GM06990 (cell line): ENCODE data around the gene TBPL2.

Experiments used
- DNase-seq: peaks from one replicate; pipeline ENCODE4 v3.0.0-alpha.2; 2011; ENCODE audit not compliant: insufficient read length; ENCODE audit errors: extremely low read depth
- H3K27me3 ChIP-seq: replicated peaks from 2 replicates; pipeline ENCODE4 v1.6.0; 2011; ENCODE audit warnings: low read length; ENCODE audit not compliant: control insufficient read depth, insufficient read depth
- H3K36me3 ChIP-seq: 2 replicates; pipeline ENCODE4 v1.5.1; 2011; ENCODE audit warnings: low read length; ENCODE audit not compliant: control insufficient read depth, insufficient read depth
- H3K4me3 ChIP-seq: replicated peaks from 2 replicates; pipeline ENCODE4 v1.5.1; 2011; ENCODE audit warnings: low read depth, mild to moderate bottlenecking, control low read depth, low read length
- CTCF ChIP-seq: IDR thresholded peaks from 2 replicates; pipeline ENCODE4 v1.5.1; 2011; ENCODE audit warnings: low read length, control low read depth, mild to moderate bottlenecking, inconsistent platforms; ENCODE audit not compliant: insufficient read depth, poor library complexity, severe bottlenecking

The TBPL2 gene

GRCh38 chr14:55449116-55449515 lies 8.7 kb upstream of the TBPL2 start:
- Histone ChIP-seq H3K27me3 (no peaks in the 10 kb centered on the region), H3K36me3 (no peaks in the 10 kb centered on the region), H3K4me3 (no peak overlapping the region)
- DNase-seq = no peak
- TF ChIP-seq CTCF = no peak

GRCh38 chr14:55448141-55448614 lies 7.8 kb upstream of the TBPL2 start:
- Histone ChIP-seq H3K36me3 (no peaks in the 10 kb centered on the region), H3K27me3 (no peaks in the 10 kb centered on the region), H3K4me3 (no peak overlapping the region)
- DNase-seq = no peak
- no peak for TF ChIP-seq CTCF

- Histone ChIP-seq H3K4me3 (no peak overlapping the region), H3K36me3 (no peaks in the 10 kb centered on the region), H3K27me3 (no peaks in the 10 kb centered on the region)
- no peak for DNase-seq
- TF ChIP-seq CTCF = no peak
Measured at GRCh38 chr14:55446833-55447232, 6.4 kb upstream of the TBPL2 start.

- no peaks in the 10 kb centered on the region for H3K27me3 ChIP-seq
- H3K36me3 ChIP-seq = no peaks in the 10 kb centered on the region
- peak; percentile 65 for TF ChIP-seq CTCF
- H3K4me3 ChIP-seq = no peak overlapping the region
- DNase-seq = peak; percentile 25
Measured at GRCh38 chr14:55446127-55446736, 5.8 kb upstream of the TBPL2 start.

- no peak for TF ChIP-seq CTCF
Measured at GRCh38 chr14:55441286-55441685, 870 bp upstream of the TBPL2 start.

More at GRCh38 chr14:55441286-55441685, 870 bp upstream of the TBPL2 start:
- Histone ChIP-seq H3K27me3 (no peaks in the 10 kb centered on the region), H3K4me3 (no peak overlapping the region), H3K36me3 (no peaks in the 10 kb centered on the region)
- no peak for DNase-seq
